Endothelial cell of umbilical vein (primary cell): ENCODE results near the gene TF.

Experiments
- EZH2 ChIP-seq: IDR thresholded peaks from 2 replicates; pipeline ENCODE4 v1.6.1; 2012; ENCODE audit warnings: borderline replicate concordance, low read depth, mild to moderate bottlenecking, moderate library complexity, low read length, inconsistent platforms; ENCODE audit not compliant: severe bottlenecking
- FOS ChIP-seq: IDR thresholded peaks from 2 replicates; pipeline ENCODE4 v1.6.1; 2011; ENCODE audit warnings: mild to moderate bottlenecking, low read length, moderate library complexity, borderline replicate concordance; ENCODE audit not compliant: insufficient read depth
- GATA2 ChIP-seq: IDR thresholded peaks from 2 replicates; pipeline ENCODE4 v1.7.0; 2011; ENCODE audit warnings: low read depth, mild to moderate bottlenecking, moderate library complexity, mixed read lengths, low read length; ENCODE audit not compliant: insufficient read length, insufficient read depth
- JUN ChIP-seq: IDR thresholded peaks from 2 replicates; pipeline ENCODE4 v1.6.1; 2011; ENCODE audit warnings: borderline replicate concordance, low read depth; ENCODE audit not compliant: insufficient read length, insufficient read depth
- MYC ChIP-seq: IDR thresholded peaks from one replicate; pipeline ENCODE4 v1.6.1; 2011; ENCODE audit warnings: mild to moderate bottlenecking, low read depth, low read length
- POLR2A ChIP-seq: IDR thresholded peaks from 2 replicates; pipeline ENCODE4 v1.6.1; 2012; ENCODE audit warnings: low read depth, mild to moderate bottlenecking, control low read depth, low read length
- POLR2AphosphoS5 ChIP-seq: IDR thresholded peaks from 2 replicates; pipeline ENCODE4 v1.6.1; 2012; ENCODE audit warnings: low read depth, mild to moderate bottlenecking, control low read depth, low read length, moderate library complexity; ENCODE audit not compliant: insufficient read depth
- TF ChIP-seq, protein P1 (sequence below), 2 donors: IDR thresholded peaks; 1 replicate in 1 of 2; 2 replicates in 1 of 2; pipeline ENCODE4 v1.5.1; 2011; ENCODE audit warnings: low read length in 2 of 2, mild to moderate bottlenecking in 2 of 2, moderate library complexity in 2 of 2, control low read depth in 1 of 2, inconsistent platforms in 1 of 2, low read depth in 1 of 2; ENCODE audit not compliant: insufficient read depth in 1 of 2; ENCODE audit errors: extremely low read depth in 1 of 2

DNA sequence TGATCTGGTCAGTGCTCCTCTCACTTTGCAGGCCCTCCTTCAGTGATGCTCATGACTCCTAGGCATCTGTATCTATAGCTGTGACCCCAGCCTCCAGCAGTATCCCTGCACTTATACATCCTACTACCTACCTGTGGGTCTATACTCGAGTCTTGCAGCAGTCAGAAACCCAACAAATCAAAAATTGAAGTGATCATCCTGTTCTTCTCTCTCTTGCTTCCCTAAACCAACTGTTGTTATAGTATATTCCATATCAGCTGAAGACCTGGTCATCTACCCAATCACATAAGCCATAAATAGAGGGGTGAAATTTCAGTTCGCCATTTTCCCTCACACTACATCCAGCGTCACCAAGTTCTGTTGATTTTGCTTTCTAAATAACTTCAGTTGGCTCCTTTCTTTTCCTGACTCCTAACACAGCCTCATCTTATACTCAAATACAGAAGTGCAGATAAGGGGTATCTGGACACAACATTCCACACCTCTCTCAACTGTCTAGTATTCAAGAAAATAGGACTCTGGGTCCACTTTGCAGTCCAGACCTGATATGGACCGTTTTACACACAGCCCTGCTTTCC lies 33.5 kb downstream of the TF start:
- TF ChIP-seq EZH2 (no peak), POLR2A (no peak), MYC (no peak), JUN (no peak), GATA2 (no peak), FOS (no peak), POLR2AphosphoS5 (no peak)
- TF ChIP-seq, protein P1, sequence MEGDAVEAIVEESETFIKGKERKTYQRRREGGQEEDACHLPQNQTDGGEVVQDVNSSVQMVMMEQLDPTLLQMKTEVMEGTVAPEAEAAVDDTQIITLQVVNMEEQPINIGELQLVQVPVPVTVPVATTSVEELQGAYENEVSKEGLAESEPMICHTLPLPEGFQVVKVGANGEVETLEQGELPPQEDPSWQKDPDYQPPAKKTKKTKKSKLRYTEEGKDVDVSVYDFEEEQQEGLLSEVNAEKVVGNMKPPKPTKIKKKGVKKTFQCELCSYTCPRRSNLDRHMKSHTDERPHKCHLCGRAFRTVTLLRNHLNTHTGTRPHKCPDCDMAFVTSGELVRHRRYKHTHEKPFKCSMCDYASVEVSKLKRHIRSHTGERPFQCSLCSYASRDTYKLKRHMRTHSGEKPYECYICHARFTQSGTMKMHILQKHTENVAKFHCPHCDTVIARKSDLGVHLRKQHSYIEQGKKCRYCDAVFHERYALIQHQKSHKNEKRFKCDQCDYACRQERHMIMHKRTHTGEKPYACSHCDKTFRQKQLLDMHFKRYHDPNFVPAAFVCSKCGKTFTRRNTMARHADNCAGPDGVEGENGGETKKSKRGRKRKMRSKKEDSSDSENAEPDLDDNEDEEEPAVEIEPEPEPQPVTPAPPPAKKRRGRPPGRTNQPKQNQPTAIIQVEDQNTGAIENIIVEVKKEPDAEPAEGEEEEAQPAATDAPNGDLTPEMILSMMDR (IDR thresholded peaks at IDR 0.05; ENCODE audit: extremely low read depth in 1 of 2, insufficient read depth in 1 of 2, low read depth in 1 of 2, low read length in 2 of 2), result no peak
